Activated CD4-positive, alpha-beta T cell treated with anti-CD3 and anti-CD28 coated beads, Interleukin-10, Interleukin-2, amounts not matched to agents 100 ng/mL and 50 ng/mL, durations not matched to agents 16 hours and 8 hours (primary cell): ENCODE data around the gene FANCC.

Source experiments
- DNase-seq: peaks from one replicate; pipeline ENCODE4 v3.0.0-alpha.2; 2020

FANCC gene

GRCh38 chr9:95188459-95188858, 129.1 kb downstream of the FANCC start:
- DNase-seq = no peak

- no peak for DNase-seq
Measured at GRCh38 chr9:95185956-95186355, 131.6 kb downstream of the FANCC start.

GRCh38 chr9:95182854-95183563, 134.5 kb downstream of the FANCC start:
- no peak for DNase-seq

- no peak for DNase-seq
Measured at GRCh38 chr9:95181835-95182234, 135.7 kb downstream of the FANCC start.

- no peak for DNase-seq
Measured at GRCh38 chr9:95181226-95181818, 136.2 kb downstream of the FANCC start.

- DNase-seq = no peak
Measured at GRCh38 chr9:95177617-95178016, 139.9 kb downstream of the FANCC start.

- no peak for DNase-seq
Measured at GRCh38 chr9:95176755-95177319, 140.7 kb downstream of the FANCC start.

GRCh38 chr9:95175523-95175922, 142.0 kb downstream of the FANCC start:
- DNase-seq = no peak

GRCh38 chr9:95174038-95174437, 143.5 kb downstream of the FANCC start:
- no peak for DNase-seq

GRCh38 chr9:95171596-95171995, 145.9 kb downstream of the FANCC start:
- no peak for DNase-seq

- peak; percentile 90 for DNase-seq
Measured at GRCh38 chr9:95171001-95171400, 146.5 kb downstream of the FANCC start.

GRCh38 chr9:95167998-95168397, 149.5 kb downstream of the FANCC start:
- peak; percentile 90 for DNase-seq

GRCh38 chr9:95165004-95165403, 152.5 kb downstream of the FANCC start:
- DNase-seq = no peak

- DNase-seq = no peak
Measured at GRCh38 chr9:95157481-95158151, 159.9 kb downstream of the FANCC start.

- no peak for DNase-seq
Measured at GRCh38 chr9:95156074-95156473, 161.4 kb downstream of the FANCC start.

- no peak for DNase-seq
Measured at GRCh38 chr9:95155220-95155619, 162.3 kb downstream of the FANCC start.

- DNase-seq = no peak
Measured at GRCh38 chr9:95150903-95151302, 166.6 kb downstream of the FANCC start.

- no peak for DNase-seq
Measured at GRCh38 chr9:95148208-95148520, 169.3 kb downstream of the FANCC start.

- no peak for DNase-seq
Measured at GRCh38 chr9:95147452-95148207, 169.9 kb downstream of the FANCC start.

GRCh38 chr9:95143591-95144561, 173.6 kb downstream of the FANCC start:
- no peak for DNase-seq

GRCh38 chr9:95142728-95143127, 174.8 kb downstream of the FANCC start:
- DNase-seq = no peak

GRCh38 chr9:95142315-95142714, 175.2 kb downstream of the FANCC start:
- no peak for DNase-seq
